Measurements from ENCODE around the gene ENTREP1.
"Not testable (repeated sequence)": the region's sequence is repeated elsewhere in the genome, so short reads cannot be mapped to it uniquely, and the experiment has no call there.

ENTREP1 gene

GRCh38 chr9:69440254-69440955 is 115.4 kb downstream of the ENTREP1 start:
- DNase-seq (ENCODE audit: extremely low read depth in 1 of 2, low read depth in 1 of 2): not testable (repeated sequence)
